GM12878 (cell line): ENCODE measurements around the gene TRIP6. TPM values are rescaled to one million over a fixed set of nuclear protein-coding genes. Genes with fewer than 3 reads are reported as not detected.

Source experiments
- ATAC-seq: fragments of 200-7000 bp; cut with Tn5 transposase; 3 replicates; pipeline ENCODE4 v1.9.1; 2020; ENCODE audit warnings: mild to moderate bottlenecking, moderate library complexity
- BruUV-seq: library from RNA; stranded (reverse); fragments of 400-500 nt; replicated peaks from 2 replicates; lab custom pipeline; 2021; lab: Mats Ljungman, UMichigan
- CTCF ChIA-PET: fragments of 300-600 bp; sonication (Branson Sonifier 250); formaldehyde crosslinking; extraction: SDS; loops from one replicate; lab custom pipeline; 2021; ENCODE audit warnings: inconsistent platforms; lab: Yijun Ruan, JAX
- POLR2A ChIA-PET: fragments of 350-600 bp; formaldehyde crosslinking; extraction: SDS; loops from one replicate; lab custom pipeline; 2021; ENCODE audit warnings: inconsistent platforms; lab: Charles Lee
- RAD21 ChIA-PET: fragments of 300-600 bp; sonication (Branson Sonifier 250); formaldehyde crosslinking; loops from one replicate; lab custom pipeline; 2023; ENCODE audit warnings: antibody characterized with exemption; ENCODE audit not compliant: unreplicated experiment; lab: Charles Lee
- SMC1A ChIA-PET: fragments of 300-600 bp; sonication (Branson Sonifier 250); formaldehyde crosslinking; loops from one replicate; lab custom pipeline; 2023; ENCODE audit not compliant: unreplicated experiment, uncharacterized antibody; lab: Charles Lee
- DNase-seq: peaks from one replicate; pipeline ENCODE4 v3.0.0-alpha.2; 2011; ENCODE audit warnings: low read depth, low spot score
- FAIRE-seq: peaks from 3 replicates; lab custom pipeline; 2011; peaks lifted over from hg19 to GRCh38; lab: Jason Lieb, UNC
- H2AFZ ChIP-seq: 2 replicates; pipeline ENCODE4 v1.6.0; 2011; ENCODE audit warnings: low read depth, low read length, control low read depth; ENCODE audit not compliant: control insufficient read depth
- H3K27ac ChIP-seq: 2 replicates; pipeline ENCODE4 v1.5.1; 2011; ENCODE audit warnings: control low read depth; ENCODE audit not compliant: control insufficient read depth, insufficient read depth
- H3K27me3 ChIP-seq, 2 experiments: replicated peaks in 1 of 2; 2 replicates each; pipeline versions ENCODE4 v1.6.0 to v1.6.1; 2011; ENCODE audit warnings: low read length in 1 of 2; ENCODE audit not compliant: control insufficient read depth in 2 of 2, insufficient read depth in 2 of 2
- H3K36me3 ChIP-seq, 2 experiments: 2 replicates each; pipeline ENCODE4 v1.5.1; 2011; ENCODE audit warnings: low read length in 1 of 2; ENCODE audit not compliant: control insufficient read depth in 2 of 2, insufficient read depth in 2 of 2
- H3K4me1 ChIP-seq: 2 replicates; pipeline ENCODE4 v1.6.1; 2011; ENCODE audit warnings: mild to moderate bottlenecking, low read length, moderate library complexity, mixed read lengths; ENCODE audit not compliant: control insufficient read depth, insufficient read depth
- H3K4me2 ChIP-seq: 2 replicates; pipeline ENCODE4 v1.6.0; 2011; ENCODE audit warnings: control low read depth; ENCODE audit not compliant: control insufficient read depth, insufficient read depth
- H3K4me3 ChIP-seq: fragments of 200-600 bp; sonication (generic); 2 replicates; pipeline ENCODE4 v1.5.1; 2016
- H3K79me2 ChIP-seq: 2 replicates; pipeline ENCODE4 v1.6.0; 2011; ENCODE audit warnings: low read length; ENCODE audit not compliant: control insufficient read depth, insufficient read depth
- H3K9ac ChIP-seq: 2 replicates; pipeline ENCODE4 v1.8.0; 2011; ENCODE audit warnings: low read length, control low read depth, mixed read lengths; ENCODE audit not compliant: control insufficient read depth, insufficient read depth
- H3K9me3 ChIP-seq: replicated peaks from 3 replicates; pipeline ENCODE4 v1.5.1; 2011; ENCODE audit warnings: mild to moderate bottlenecking, low read length; ENCODE audit not compliant: control insufficient read depth, insufficient read depth
- H4K20me1 ChIP-seq: 2 replicates; pipeline ENCODE4 v1.6.0; 2011; ENCODE audit not compliant: control insufficient read depth, insufficient read depth
- EGR1 ChIP-seq, 2 experiments: IDR thresholded peaks; 1 replicate in 1 of 2; 2 replicates in 1 of 2; pipeline ENCODE4 v1.6.1; 2011 to 2012; ENCODE audit warnings: low read depth in 2 of 2, low read length in 2 of 2, borderline replicate concordance in 1 of 2, mild to moderate bottlenecking in 1 of 2, moderate library complexity in 1 of 2
- LARP7 ChIP-seq: fragments of 450-650 bp; IDR thresholded peaks from 2 replicates; pipeline ENCODE4 v1.6.1; 2017; ENCODE audit warnings: mild to moderate bottlenecking
- RBBP5 ChIP-seq: fragments of 200-600 bp; sonication (generic); conservative IDR thresholded peaks from 2 replicates; pipeline ENCODE4 v1.6.1; 2016
- SPI1 ChIP-seq: IDR thresholded peaks from 2 replicates; pipeline ENCODE4 v1.6.1; 2011; ENCODE audit warnings: low read depth, mild to moderate bottlenecking, low read length, moderate library complexity, borderline replicate concordance; ENCODE audit not compliant: insufficient read depth
- SRF ChIP-seq, 2 experiments: IDR thresholded peaks; 2 replicates each; pipeline ENCODE4 v1.6.1; 2011; ENCODE audit warnings: low read depth in 2 of 2, low read length in 2 of 2, mild to moderate bottlenecking in 1 of 2, moderate library complexity in 1 of 2
- ZBTB33 ChIP-seq: fragments of 450-650 bp; IDR thresholded peaks from 2 replicates; pipeline ENCODE4 v1.6.1; 2017; ENCODE audit warnings: mild to moderate bottlenecking
- ZNF384 ChIP-seq: IDR thresholded peaks from 2 replicates; pipeline ENCODE4 v1.6.1; 2012; ENCODE audit warnings: low read depth, mild to moderate bottlenecking, low read length, improper control_type of control experiment, borderline replicate concordance
- ZNF622 ChIP-seq: fragments of 450-650 bp; IDR thresholded peaks from 2 replicates; pipeline ENCODE4 v1.6.1; 2017; ENCODE audit warnings: mild to moderate bottlenecking, inconsistent platforms
- WGBS: methylation state at CpG from one replicate; pipeline ENCODE4 v1.1.6; 2016; ENCODE audit warnings: low lambda C conversion rate; ENCODE audit not compliant: insufficient replicate concordance, insufficient coverage; ENCODE audit errors: missing lambda C conversion rate; 5-methylcytosine and 5-hydroxymethylcytosine counted together
- in situ Hi-C: fragments of 300-500 bp; cut with MboI; formaldehyde crosslinking; loops from 9 replicates; pipeline ENCODE4 v1.14.3; 2018; ENCODE audit warnings: mixed read lengths
- intact Hi-C: fragments of 100-400 bp; cut with micrococcal nuclease; formaldehyde crosslinking; loops from one replicate; pipeline ENCODE4 v1.14.2; 2022; ENCODE audit not compliant: unreplicated experiment
- polyA plus RNA-seq, 11 experiments: library from polyadenylated mRNA; depleted of rRNA in 4 of 11; unstranded in 6 of 11; stranded (reverse) in 5 of 11; fragments of >200 nt; fragmentation: Nextera tagmentation in 4 of 11; fragmentation: Illumina TruSeq in 1 of 11; extraction: Ambion mirVana in 4 of 11; extraction: Trizol in 1 of 11; gene quantifications; 1 replicate in 1 of 11; 2 replicates in 10 of 11; pipeline versions ENCODE4 v1.2.1 to v1.2.3, GENCODE V29; 2011 to 2016; ENCODE audit warnings: inconsistent platforms in 2 of 11, missing spikeins in 2 of 11, low read depth in 1 of 11
- total RNA-seq, 4 experiments: library from RNA; depleted of rRNA in 3 of 4; stranded (reverse); fragments of >200 nt in 3 of 4; fragmentation: Illumina TruSeq in 1 of 4; extraction: Trizol in 1 of 4; gene quantifications; 2 replicates each; pipeline versions ENCODE4 v1.2.1 to v1.2.3, GENCODE V29; 2013 to 2021

TRIP6 gene
- total and polyA plus RNA-seq, 10 of the 15 experiments (the other 5 are each of a cell fraction or from before 2014, with no cell fraction given), result 2.5 to 47.4 (median 25.5) TPM

DNA sequence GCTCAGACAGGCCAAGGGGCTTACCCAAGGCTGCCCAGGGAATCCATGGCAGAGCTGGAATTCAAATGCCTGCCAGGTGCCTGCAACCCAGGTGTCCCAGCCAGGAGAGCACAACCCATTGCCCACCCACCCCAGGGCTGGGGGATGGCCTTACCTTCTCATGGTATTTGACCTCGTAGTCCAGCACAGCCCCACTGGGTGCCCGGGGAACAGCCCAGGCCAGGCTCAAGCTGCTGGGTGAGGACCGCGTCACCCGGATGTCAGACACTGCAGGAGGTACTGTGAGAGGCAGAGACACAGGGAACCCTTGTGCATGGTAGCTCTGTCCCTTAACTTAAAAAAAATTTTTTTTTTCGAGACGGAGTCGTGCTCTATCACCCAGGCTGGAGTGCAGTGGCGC is 48.8 kb upstream of the TRIP6 start:
- H3K9ac ChIP-seq, result no peak overlapping the region
- no peaks in the 10 kb centered on the region for H4K20me1 ChIP-seq
- SMC1A ChIA-PET, result no interaction called here
- BruUV-seq, result no TSS peak
- RAD21 ChIA-PET, result no interaction called here
- no peak overlapping the region for H3K27ac ChIP-seq
- POLR2A ChIA-PET, result no interaction called here
- no peaks in the 10 kb centered on the region for H3K4me1 ChIP-seq
- no peak overlapping the region for H3K4me3 ChIP-seq
- H3K4me2 ChIP-seq, result no peak overlapping the region
- FAIRE-seq, result no peak
- intact Hi-C loops, result no loop called here
- no peak for ATAC-seq
- no peaks in the 10 kb centered on the region for H3K9me3 ChIP-seq
- no peaks in the 10 kb centered on the region for H3K79me2 ChIP-seq
- DNase-seq, result no peak
- TF ChIP-seq ZNF622 (no peak), LARP7 (no peak), SRF (IDR thresholded peaks at IDR 0.05; ENCODE audit: low read depth in 2 of 2, low read length in 2 of 2) (no peak), RBBP5 (no peak), SPI1 (no peak), ZNF384 (no peak), EGR1 (IDR thresholded peaks at IDR 0.05; ENCODE audit: borderline replicate concordance in 1 of 2, low read depth in 2 of 2, low read length in 2 of 2) (no peak)
- TF ChIP-seq, all 136 proteins: peak for 0
- H2AFZ ChIP-seq, result no peak overlapping the region
- CTCF ChIA-PET, result no interaction called here
- no peaks in the 10 kb centered on the region for H3K27me3 ChIP-seq
- no peaks in the 10 kb centered on the region for H3K36me3 ChIP-seq
- WGBS, result 56% methylated on average over 9 of the region's 9 CpGs
- in situ Hi-C loops, result no loop called here

DNA sequence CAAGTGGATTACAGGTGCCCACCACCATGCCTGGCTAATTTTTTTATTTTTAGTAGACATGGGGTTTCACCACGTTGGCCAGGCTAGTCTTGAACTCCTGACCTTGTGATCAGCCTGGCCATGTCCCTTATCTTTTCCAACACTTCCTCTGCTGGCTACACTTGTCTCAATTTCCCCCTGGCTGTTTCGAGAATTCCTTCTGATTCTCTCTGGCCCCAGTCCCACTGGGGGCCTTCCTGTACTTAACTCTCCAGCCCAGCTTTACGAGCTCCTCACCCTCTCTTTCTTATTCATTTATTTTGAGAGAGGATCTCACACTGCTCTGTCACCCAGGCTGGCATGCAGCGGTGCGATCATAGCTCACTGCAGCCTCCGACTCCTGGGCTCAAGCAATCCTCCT is 48.4 kb upstream of the TRIP6 start:
- no peaks in the 10 kb centered on the region for H3K27me3 ChIP-seq
- POLR2A ChIA-PET, result no interaction called here
- no peaks in the 10 kb centered on the region for H3K79me2 ChIP-seq
- RAD21 ChIA-PET, result no interaction called here
- H3K4me1 ChIP-seq, result no peaks in the 10 kb centered on the region
- no peaks in the 10 kb centered on the region for H3K36me3 ChIP-seq
- no peak for DNase-seq
- BruUV-seq, result no TSS peak
- intact Hi-C loops, result no loop called here
- H3K4me3 ChIP-seq, result no peak overlapping the region
- H3K4me2 ChIP-seq, result no peak overlapping the region
- no peak overlapping the region for H3K9ac ChIP-seq
- H3K27ac ChIP-seq, result no peak overlapping the region
- H2AFZ ChIP-seq, result no peak overlapping the region
- CTCF ChIA-PET, result no interaction called here
- 54% methylated on average over 6 of the region's 6 CpGs for WGBS
- FAIRE-seq, result no peak
- in situ Hi-C loops, result no loop called here
- no peak for ATAC-seq
- H4K20me1 ChIP-seq, result no peaks in the 10 kb centered on the region
- TF ChIP-seq ZBTB33, result no peak
- H3K9me3 ChIP-seq, result no peaks in the 10 kb centered on the region
- SMC1A ChIA-PET, result no interaction called here
